Liver (tissue), 9 donors: ENCODE measurements around the gene C10orf67. TPM values are rescaled to one million over a fixed set of nuclear protein-coding genes. Genes with fewer than 3 reads are reported as not detected.

Experiments
- DNase-seq: peaks from one replicate; pipeline ENCODE4 v3.0.0-alpha.2; 2017; ENCODE audit warnings: low spot score
- H3K27ac ChIP-seq, 2 donors: one replicate each; pipeline ENCODE4 v1.7.0; 2013; ENCODE audit warnings: inconsistent platforms in 2 of 2, low read length in 2 of 2, control low read depth in 1 of 2, low read depth in 1 of 2, mild to moderate bottlenecking in 1 of 2
- H3K27me3 ChIP-seq, 4 donors: one replicate each; pipeline versions ENCODE4 v1.6.1 to v1.7.0; 2013; ENCODE audit warnings: low read length in 3 of 4, inconsistent platforms in 1 of 4, mild to moderate bottlenecking in 1 of 4, moderate library complexity in 1 of 4; ENCODE audit not compliant: control insufficient read depth in 4 of 4, insufficient read depth in 4 of 4
- H3K36me3 ChIP-seq, 4 donors: one replicate each; pipeline versions ENCODE4 v1.6.1 to v1.7.0; 2013; ENCODE audit warnings: low read length in 3 of 4, mild to moderate bottlenecking in 3 of 4, low read depth in 1 of 4, moderate library complexity in 1 of 4; ENCODE audit not compliant: control insufficient read depth in 4 of 4, insufficient read depth in 3 of 4
- H3K4me1 ChIP-seq, 4 donors: one replicate each; pipeline versions ENCODE4 v1.6.1 to v1.7.0; 2013; ENCODE audit warnings: low read length in 3 of 4, mild to moderate bottlenecking in 3 of 4, moderate library complexity in 1 of 4; ENCODE audit not compliant: control insufficient read depth in 4 of 4, insufficient read depth in 4 of 4
- H3K4me3 ChIP-seq, 3 donors: one replicate each; pipeline versions ENCODE4 v1.6.1 to v1.7.0; 2013; ENCODE audit warnings: low read length in 3 of 3, control low read depth in 1 of 3, low read depth in 1 of 3, mild to moderate bottlenecking in 1 of 3
- H3K9ac ChIP-seq, 2 donors: one replicate each; pipeline ENCODE4 v1.7.0; 2013; ENCODE audit warnings: low read length in 2 of 2, mild to moderate bottlenecking in 2 of 2, moderate library complexity in 2 of 2, control low read depth in 1 of 2, low read depth in 1 of 2
- H3K9me3 ChIP-seq, 4 donors: one replicate each; pipeline versions ENCODE4 v1.6.1 to v1.7.0; 2013; ENCODE audit warnings: low read length in 3 of 4; ENCODE audit not compliant: control insufficient read depth in 4 of 4
- CTCF ChIP-seq: fragments of 150-350 bp; IDR thresholded peaks from 2 replicates; pipeline ENCODE4 v1.5.1; 2017; ENCODE audit warnings: improper control_type of control experiment, low read depth, low read length; ENCODE audit not compliant: missing input control
- EGR1 ChIP-seq, 2 donors: IDR thresholded peaks; 2 replicates each; pipeline ENCODE4 v1.6.1; 2016 to 2018; ENCODE audit warnings: antibody characterized with exemption in 2 of 2, low read depth in 2 of 2
- FOXA1 ChIP-seq: IDR thresholded peaks from 2 replicates; pipeline ENCODE4 v1.6.1; 2016; ENCODE audit warnings: antibody characterized with exemption
- FOXA2 ChIP-seq: IDR thresholded peaks from 2 replicates; pipeline ENCODE4 v1.6.1; 2016; ENCODE audit warnings: antibody characterized with exemption
- GABPA ChIP-seq, 2 donors: IDR thresholded peaks in 1 of 2; conservative IDR thresholded peaks in 1 of 2; 2 replicates each; pipeline ENCODE4 v1.6.1; 2016; ENCODE audit warnings: antibody characterized with exemption in 2 of 2, mild to moderate bottlenecking in 1 of 2, moderate library complexity in 1 of 2
- HNF4A ChIP-seq, 2 donors: conservative IDR thresholded peaks; 2 replicates each; pipeline ENCODE4 v1.6.1; 2016; ENCODE audit warnings: antibody characterized with exemption in 2 of 2, mild to moderate bottlenecking in 2 of 2
- HNF4G ChIP-seq: IDR thresholded peaks from 2 replicates; pipeline ENCODE4 v1.6.1; 2016; ENCODE audit warnings: antibody characterized with exemption
- JUND ChIP-seq, 2 donors: IDR thresholded peaks; 2 replicates each; pipeline ENCODE4 v1.6.1; 2016; ENCODE audit warnings: antibody characterized with exemption in 2 of 2
- NR2F2 ChIP-seq: IDR thresholded peaks from 2 replicates; pipeline ENCODE4 v1.6.1; 2016; ENCODE audit warnings: antibody characterized with exemption
- RAD21 ChIP-seq, 2 donors: IDR thresholded peaks; 2 replicates each; pipeline ENCODE4 v1.6.1; 2016; ENCODE audit warnings: antibody characterized with exemption in 2 of 2, mild to moderate bottlenecking in 2 of 2
- REST ChIP-seq: IDR thresholded peaks from 2 replicates; pipeline ENCODE4 v1.6.1; 2016; ENCODE audit warnings: antibody characterized with exemption, mild to moderate bottlenecking
- RXRA ChIP-seq, 2 donors: IDR thresholded peaks; 2 replicates each; pipeline ENCODE4 v1.6.1; 2017 to 2018; ENCODE audit warnings: antibody characterized with exemption in 2 of 2, mild to moderate bottlenecking in 1 of 2
- SP1 ChIP-seq: IDR thresholded peaks from 2 replicates; pipeline ENCODE4 v1.6.1; 2018; ENCODE audit warnings: antibody characterized with exemption, mild to moderate bottlenecking
- TAF1 ChIP-seq: conservative IDR thresholded peaks from 2 replicates; pipeline ENCODE4 v1.6.1; 2016; ENCODE audit warnings: antibody characterized with exemption, mild to moderate bottlenecking
- YY1 ChIP-seq: IDR thresholded peaks from 2 replicates; pipeline ENCODE4 v1.6.1; 2016; ENCODE audit warnings: antibody characterized with exemption, mild to moderate bottlenecking
- ZBTB33 ChIP-seq: IDR thresholded peaks from 2 replicates; pipeline ENCODE4 v1.6.1; 2016; ENCODE audit warnings: antibody characterized with exemption
- WGBS: extraction: QIAGEN DNeasy Blood & Tissue Kit; methylation state at CpG from one replicate; pipeline ENCODE4 v1.1.7; 2013; 5-methylcytosine and 5-hydroxymethylcytosine counted together
- polyA plus RNA-seq, 2 donors: library from polyadenylated mRNA; stranded (reverse) in 1 of 2; unstranded in 1 of 2; fragments of 200-250 nt in 1 of 2; fragments of >200 nt in 1 of 2; fragmentation: Nextera tagmentation in 1 of 2; extraction: Ambion mirVana in 1 of 2; gene quantifications; one replicate each; pipeline versions ENCODE4 v1.2.1 to v1.2.3, GENCODE V29; 2013 to 2015
- total RNA-seq, 2 donors: library from RNA; depleted of rRNA; stranded (reverse); fragments of >200 nt; gene quantifications; one replicate each; pipeline ENCODE4 v1.2.3, GENCODE V29; 2014
- TF ChIP-seq, protein P1 (sequence below): IDR thresholded peaks from 2 replicates; pipeline ENCODE4 v1.6.1; 2016; ENCODE audit warnings: antibody characterized with exemption
- TF ChIP-seq, protein P2 (sequence below): IDR thresholded peaks from 2 replicates; pipeline ENCODE4 v1.6.1; 2016; ENCODE audit warnings: antibody characterized with exemption
- donor health status: healthy.
- donor health status: healthy.
- donor health status: healthy.
- donor health status: healthy.
- donor health status: healthy.

Gene C10orf67
- total and polyA plus RNA-seq, 4 donors: 0.02 TPM; not detected in 3

DNA sequence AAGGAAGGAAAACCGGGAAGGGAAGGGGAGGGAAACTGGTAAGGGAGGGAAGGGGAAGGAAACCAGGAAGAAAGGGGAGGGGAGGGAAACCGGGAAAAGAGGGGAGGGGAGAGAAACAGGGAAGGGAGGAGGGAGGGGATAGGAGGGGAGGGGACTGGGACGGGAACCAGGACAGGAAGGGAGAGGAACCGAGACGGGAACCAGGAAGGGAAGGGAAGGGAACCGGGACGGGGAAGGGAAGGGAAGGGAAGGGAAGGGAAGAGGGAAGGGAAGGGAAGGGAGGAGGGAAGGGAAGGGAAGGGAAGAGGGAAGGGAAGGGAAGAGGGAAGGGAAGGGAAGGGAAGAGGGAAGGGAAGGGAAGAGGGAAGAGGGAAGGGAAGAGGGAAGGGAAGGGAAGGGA, 13.6 kb downstream of the C10orf67 start:
- Histone ChIP-seq H3K27ac (no peak overlapping the region), H3K36me3 (no peaks in the 10 kb centered on the region), H3K27me3 (no peaks in the 10 kb centered on the region), H3K9me3 (no peaks in the 10 kb centered on the region), H3K9ac (no peak overlapping the region), H3K4me1 (peaks cover 0 to 6% (median 5%) of the 10 kb centered on the region in 4 donors), H3K4me3 (no peak overlapping the region)
- TF ChIP-seq, protein P1, sequence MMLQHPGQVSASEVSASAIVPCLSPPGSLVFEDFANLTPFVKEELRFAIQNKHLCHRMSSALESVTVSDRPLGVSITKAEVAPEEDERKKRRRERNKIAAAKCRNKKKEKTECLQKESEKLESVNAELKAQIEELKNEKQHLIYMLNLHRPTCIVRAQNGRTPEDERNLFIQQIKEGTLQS: no peak
- TF ChIP-seq ZBTB33 (no peak), FOXA2 (no peak), GABPA (IDR thresholded peaks at IDR 0.05 in 1 of 2, conservative IDR thresholded peaks at IDR 0.05 in 1 of 2) (no peak), JUND (IDR thresholded peaks at IDR 0.05) (no peak)
- WGBS: 82% methylated on average over 7 of the region's 7 CpGs
- DNase-seq: no peak

- no peak overlapping the region for H3K27ac ChIP-seq
- no peaks in the 10 kb centered on the region for H3K9me3 ChIP-seq
- WGBS: 44% methylated on average over 5 of the region's 5 CpGs
- no peak for DNase-seq
- peaks cover 0 to 8% (median 5%) of the 10 kb centered on the region in 4 donors for H3K4me1 ChIP-seq
- H3K27me3 ChIP-seq: no peaks in the 10 kb centered on the region
- H3K36me3 ChIP-seq: no peaks in the 10 kb centered on the region
- no peak for TF ChIP-seq FOXA1
- no peak for TF ChIP-seq RAD21 (IDR thresholded peaks at IDR 0.05)
- no peak for TF ChIP-seq TAF1
- TF ChIP-seq HNF4A (conservative IDR thresholded peaks at IDR 0.05): no peak
- TF ChIP-seq SP1: no peak
- TF ChIP-seq CTCF: no peak
- no peak for TF ChIP-seq REST
- no peak for TF ChIP-seq JUND (IDR thresholded peaks at IDR 0.05)
- no peak for TF ChIP-seq NR2F2
- no peak for TF ChIP-seq YY1
- TF ChIP-seq, protein P1: no peak
- TF ChIP-seq ZBTB33: no peak
- TF ChIP-seq HNF4G: no peak
- no peak for TF ChIP-seq GABPA (IDR thresholded peaks at IDR 0.05 in 1 of 2, conservative IDR thresholded peaks at IDR 0.05 in 1 of 2)
- TF ChIP-seq FOXA2: no peak
- TF ChIP-seq, protein P2, sequence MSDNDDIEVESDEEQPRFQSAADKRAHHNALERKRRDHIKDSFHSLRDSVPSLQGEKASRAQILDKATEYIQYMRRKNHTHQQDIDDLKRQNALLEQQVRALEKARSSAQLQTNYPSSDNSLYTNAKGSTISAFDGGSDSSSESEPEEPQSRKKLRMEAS: no peak
- TF ChIP-seq EGR1 (IDR thresholded peaks at IDR 0.05; ENCODE audit: low read depth in 2 of 2): no peak
- no peak for TF ChIP-seq RXRA (IDR thresholded peaks at IDR 0.05)
- peak overlapping the region; percentile 7 to 33 (median 29) for H3K4me3 ChIP-seq
- H3K9ac ChIP-seq: no peak overlapping the region
Observed at GRCh38 chr10:23326544-23327307, 17.9 kb downstream of the C10orf67 start.
